HG03025 (cell line): ENCODE data around the gene TSSK1B.
"Not testable (repeated sequence)": the region's sequence is repeated elsewhere in the genome, so short reads cannot be mapped to it uniquely, and the experiment has no call there.

Source experiments
- ATAC-seq: cut with Tn5 transposase; IDR thresholded peaks from one replicate; pipeline ENCODE4 v1.9.1; 2021; ENCODE audit warnings: mild to moderate bottlenecking, moderate library complexity; ENCODE audit not compliant: unreplicated experiment, low FRiP score

Gene TSSK1B

DNA sequence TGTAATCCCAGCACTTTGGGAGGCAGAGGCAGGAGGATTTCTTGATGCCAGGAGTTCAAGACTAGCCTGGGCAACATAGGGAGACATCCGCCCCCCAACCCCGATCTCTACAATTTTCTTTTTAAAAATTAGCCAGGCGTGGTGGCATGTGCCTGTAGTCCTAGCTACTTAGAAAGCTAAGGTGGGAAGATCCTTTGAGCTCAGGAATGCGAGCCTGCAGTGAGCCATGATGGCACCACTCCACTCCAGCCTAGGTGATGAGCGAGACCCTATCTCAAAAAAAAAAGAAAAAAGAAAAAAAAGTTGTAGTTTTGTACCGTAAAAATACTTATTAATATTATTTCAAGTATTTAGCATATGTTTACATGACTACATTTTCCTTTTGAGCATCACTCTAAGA lies 29.3 kb downstream of the TSSK1B start:
- no peak for ATAC-seq

DNA sequence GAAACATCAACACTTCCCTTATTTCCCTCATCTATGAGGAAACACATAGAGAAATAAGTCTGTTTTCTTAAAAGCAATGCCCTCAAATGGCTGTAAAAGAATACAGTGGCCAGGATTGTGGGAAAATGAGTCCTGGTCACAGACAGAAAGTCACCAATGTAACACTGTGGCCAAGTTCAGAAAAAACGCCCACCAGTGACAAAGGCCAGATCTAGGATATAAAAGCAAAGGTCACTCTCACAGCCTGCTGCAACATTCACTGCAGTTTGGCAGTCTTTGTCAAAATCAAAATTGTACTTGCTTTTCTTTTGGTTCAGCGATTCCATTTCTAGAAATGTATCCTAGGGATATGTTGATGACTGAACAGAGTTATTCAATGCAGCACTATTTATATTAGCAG lies 30.5 kb downstream of the TSSK1B start:
- ATAC-seq = no peak

DNA sequence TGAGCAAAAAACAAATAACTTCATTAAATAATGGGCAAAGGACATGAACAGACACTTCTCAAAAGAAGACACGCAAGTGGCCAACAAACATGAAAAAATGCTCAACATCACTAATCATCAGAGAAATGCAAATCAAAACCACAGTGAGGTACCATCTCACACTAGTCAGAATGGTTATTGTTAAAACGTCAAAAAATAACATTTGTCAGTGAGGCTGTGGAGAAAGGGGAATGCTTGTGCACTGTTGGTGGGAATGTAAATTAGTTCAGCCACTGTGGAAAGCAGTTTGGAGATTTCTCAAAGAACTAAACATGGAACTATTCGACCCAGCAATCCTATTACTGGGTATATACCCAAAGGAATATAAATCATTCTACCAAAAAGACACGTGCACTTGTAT lies 36.8 kb downstream of the TSSK1B start:
- not testable (repeated sequence) for ATAC-seq

DNA sequence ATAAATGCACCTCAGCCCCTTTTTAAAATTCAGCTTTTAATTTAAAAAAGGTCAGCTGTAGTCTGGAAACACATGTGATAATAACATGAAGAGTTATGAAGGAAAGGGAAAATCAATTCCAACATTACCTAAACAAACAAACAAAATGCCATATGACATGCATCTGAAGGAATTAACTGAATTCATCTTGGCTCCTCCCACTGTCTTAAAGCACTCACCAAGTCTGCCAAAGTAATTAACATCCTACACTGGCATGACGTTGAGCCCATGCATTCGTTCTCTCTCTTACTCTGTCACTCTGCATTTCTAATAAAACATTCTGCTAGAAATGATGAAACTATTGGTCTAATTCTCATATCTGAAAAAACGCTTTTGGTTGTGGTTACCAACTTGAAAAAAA lies 37.7 kb downstream of the TSSK1B start:
- ATAC-seq = no peak

DNA sequence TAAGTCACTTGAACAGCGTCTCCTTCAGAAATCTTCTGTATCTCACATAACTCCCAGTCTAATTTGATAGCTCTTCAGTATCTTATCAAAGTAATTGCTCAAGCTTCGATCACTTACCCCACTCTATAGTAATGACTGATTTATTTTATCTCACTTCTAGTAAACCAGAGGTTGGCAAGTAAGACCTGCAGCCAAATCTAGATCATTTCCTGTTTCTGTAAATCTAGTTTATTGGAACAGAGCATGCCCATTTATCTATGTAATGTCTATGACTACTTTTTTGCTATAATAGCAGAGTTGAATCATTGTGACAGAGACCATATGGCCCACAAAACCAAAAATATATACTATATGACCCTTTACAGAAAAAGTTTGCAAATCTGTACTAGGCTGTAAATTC lies 40.1 kb downstream of the TSSK1B start:
- no peak for ATAC-seq

DNA sequence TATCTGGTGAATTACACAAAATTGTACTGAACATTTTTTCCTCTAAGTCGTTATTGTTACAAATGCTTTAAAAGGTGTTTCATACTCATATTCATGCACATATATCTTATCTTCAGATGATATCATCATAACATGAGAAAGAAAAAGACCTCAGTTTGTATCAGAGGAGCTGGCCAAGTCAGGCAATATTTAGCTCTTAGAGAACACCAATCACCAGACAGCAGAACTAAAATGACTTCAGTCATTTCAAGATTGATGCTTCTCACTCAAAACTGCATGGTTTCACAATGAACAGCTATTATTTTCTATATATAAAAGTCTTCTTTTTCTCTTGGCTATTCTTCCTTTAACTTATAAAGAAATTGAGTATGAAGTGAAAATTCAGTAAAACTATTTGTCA lies 44.6 kb downstream of the TSSK1B start:
- peak; percentile 55 for ATAC-seq

DNA sequence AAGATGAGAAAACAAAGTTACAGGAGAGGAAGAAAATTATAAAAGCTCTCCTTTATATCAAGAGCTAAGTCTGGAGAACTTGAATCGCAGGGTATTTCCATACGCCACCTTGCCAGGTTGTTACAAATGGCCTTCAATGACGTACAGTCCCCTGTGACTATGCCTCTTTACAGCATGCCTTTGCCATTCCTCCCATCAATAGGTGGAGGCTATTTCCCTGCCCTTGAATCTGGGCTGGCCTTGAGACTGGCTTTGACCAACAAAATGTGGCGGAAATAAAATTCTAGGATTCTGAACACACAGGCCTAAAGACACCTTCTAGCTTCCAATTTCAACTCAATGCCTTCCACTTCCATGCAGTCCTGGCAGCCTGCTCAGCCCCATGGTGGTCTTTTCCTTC lies 45.7 kb downstream of the TSSK1B start:
- no peak for ATAC-seq

DNA sequence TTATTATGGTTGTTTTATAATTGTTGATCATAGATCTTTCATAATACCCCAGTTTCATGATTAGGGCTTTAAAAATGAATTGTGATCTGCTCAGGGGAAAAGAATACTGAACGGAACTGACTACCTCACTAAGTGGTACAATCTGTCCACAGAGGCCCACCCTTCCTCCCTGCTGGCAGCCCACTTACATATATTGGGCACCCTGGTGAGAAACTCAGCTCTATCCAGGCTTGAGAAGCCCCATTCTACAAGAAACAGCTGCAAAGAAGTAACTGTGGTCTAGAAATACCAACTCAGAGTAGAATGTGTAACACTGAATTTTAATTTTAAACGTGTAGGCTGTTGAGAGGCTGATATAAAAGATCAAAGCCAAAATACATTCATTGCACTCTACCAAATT lies 46.9 kb downstream of the TSSK1B start:
- no peak for ATAC-seq

DNA sequence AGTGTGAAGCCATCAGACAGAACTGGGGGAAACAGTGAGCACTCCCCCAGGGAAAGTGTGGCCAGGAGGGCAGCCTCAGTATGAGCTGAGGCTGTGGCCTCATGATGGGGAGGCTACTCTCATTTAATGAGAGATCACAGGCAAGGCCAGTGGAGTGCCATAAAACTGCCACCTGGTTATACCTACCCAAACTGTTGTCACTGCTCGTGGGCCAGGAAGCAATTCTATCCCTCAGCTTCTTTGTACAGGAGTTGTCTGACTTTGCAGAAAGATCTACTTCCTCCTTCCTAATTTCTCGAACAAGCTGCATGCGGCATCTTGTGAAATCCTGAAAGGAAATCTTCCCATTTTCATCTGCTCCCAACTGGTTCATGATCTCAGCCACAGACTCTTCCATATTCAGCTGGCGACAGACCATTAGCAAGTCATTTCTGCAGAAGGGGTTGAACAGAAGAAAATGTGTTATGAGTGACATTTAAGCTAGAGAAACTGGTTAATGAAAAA lies 50.0 kb downstream of the TSSK1B start:
- ATAC-seq = no peak

DNA sequence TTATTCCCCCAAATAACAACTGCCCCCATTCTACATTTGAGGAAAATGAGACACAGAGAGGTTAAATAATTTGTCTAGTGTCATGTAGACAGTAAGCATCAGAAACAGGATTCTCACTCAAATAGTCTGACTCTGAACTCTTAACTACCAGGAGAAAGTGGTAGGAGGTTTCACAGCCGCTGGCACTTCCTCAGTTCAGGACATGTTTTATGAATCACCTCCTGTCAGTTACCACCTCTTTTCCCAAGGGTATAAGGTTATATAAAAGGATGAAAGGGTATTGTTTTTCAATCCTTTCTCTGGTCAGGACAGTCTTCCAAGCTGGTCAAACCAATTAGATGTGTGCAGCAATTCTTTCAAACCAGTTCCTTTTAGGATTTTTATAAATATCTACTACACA lies 52.1 kb downstream of the TSSK1B start:
- no peak for ATAC-seq
